ENCODE measurements around the gene SLC37A3.
A peak's percentile ranks its signal among the peaks of the same experiment; 100 is the strongest.

SLC37A3 gene

DNA sequence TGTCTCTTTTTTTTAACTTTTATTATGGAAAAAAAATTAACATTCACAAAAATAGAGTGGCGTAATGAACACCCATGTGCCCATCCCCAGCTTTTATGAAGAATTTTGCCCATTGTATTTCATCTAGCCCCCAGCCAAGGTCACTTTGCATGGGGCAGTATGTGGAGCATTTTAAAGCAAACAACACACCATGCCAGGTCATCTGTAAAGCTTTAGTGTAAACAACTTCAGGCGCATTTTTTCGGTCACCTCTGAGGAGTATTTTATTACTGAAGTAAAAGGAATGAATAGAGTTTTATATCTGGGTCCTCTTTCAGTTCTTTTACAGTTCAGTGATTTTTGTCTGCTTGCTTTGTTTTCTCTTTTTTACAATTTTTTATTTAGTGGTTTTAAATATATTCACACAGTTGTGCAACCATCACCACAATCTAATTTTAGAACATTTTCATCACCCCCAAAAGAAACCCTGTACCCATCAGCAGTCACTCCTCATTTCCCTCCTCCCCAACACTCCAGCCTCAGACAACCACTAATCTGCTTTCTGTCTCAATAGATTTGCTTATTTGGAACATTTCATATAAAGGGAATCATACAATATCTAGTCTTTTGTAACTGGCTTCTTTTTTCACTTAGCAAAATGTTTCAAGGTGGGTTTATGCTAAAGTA lies 87.9 kb downstream of the SLC37A3 start:
- peak in 1 of 2 experiments; percentile 92 for DNase-seq (ENCODE audit: low read depth in 1 of 2, low spot score in 1 of 2)
- peak; percentile 78; the same call in 1 of the 2 replicates for TF ChIP-seq JUND (IDR thresholded peaks at IDR 0.05; ENCODE audit: low read depth)
- in situ Hi-C loops (cut with HindIII; ENCODE audit: low pct_unique_long_range_greater_than_20kb, low sequenced_read_pairs), result no loop called here

DNA sequence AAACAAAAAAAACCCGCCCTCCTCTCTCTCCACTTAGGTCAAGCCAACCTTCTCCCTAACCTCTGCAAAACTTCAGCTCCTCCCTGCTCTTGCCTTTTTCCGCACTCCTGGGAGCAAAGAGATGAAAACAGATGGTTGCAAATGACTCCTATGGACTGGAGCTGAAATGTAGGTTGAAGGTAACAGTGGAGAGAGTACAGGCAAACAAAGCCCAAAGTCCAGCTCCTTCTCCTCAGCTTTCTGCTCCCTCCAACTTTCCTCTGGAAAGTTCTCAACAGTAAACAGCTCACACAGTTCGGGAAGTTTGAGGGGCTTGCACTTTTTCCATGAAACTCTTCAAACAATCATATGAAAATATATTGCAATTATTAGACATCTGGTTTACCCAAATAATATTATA lies 90.3 kb downstream of the SLC37A3 start:
- in situ Hi-C loops (cut with HindIII; ENCODE audit: low pct_unique_long_range_greater_than_20kb, low sequenced_read_pairs), result no loop called here
- no peak for TF ChIP-seq JUND (IDR thresholded peaks at IDR 0.05; ENCODE audit: low read depth)
- peak in 1 of 2 experiments; percentile 34 for DNase-seq (ENCODE audit: low read depth in 1 of 2, low spot score in 1 of 2)

DNA sequence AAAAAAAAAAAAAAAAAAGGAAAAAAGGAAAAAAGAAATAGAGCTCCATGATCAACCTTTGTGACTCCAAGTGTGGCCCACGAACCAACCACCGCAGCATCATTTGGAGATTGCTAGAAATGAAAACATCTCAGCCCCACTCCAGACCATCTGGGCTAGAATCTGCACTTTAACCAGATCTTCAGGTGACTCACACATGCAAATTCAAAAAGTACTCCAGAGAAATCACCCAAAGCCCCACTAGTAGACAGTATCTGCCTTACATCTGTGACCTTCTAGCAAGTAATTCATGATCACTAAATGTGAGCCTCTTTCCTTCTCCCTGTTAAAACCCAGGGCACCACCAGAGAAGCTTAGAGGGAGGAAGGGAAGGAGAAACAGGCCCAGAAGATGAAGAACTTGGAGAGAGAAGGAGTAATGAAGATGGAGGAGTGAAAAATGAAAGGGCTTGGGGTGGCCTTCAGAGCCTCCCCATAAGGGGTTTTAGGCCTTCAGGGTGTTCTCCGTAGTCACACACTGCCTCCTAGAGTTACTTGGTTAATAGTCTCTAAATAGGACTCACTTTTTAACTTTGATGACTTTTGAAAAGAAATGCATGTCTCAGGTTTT lies 94.0 kb downstream of the SLC37A3 start:
- peak in 1 of 2 experiments; percentile 47 for DNase-seq (ENCODE audit: low read depth in 1 of 2, low spot score in 1 of 2)
- TF ChIP-seq JUND (IDR thresholded peaks at IDR 0.05; ENCODE audit: low read depth), result no peak
- in situ Hi-C loops (cut with HindIII; ENCODE audit: low pct_unique_long_range_greater_than_20kb, low sequenced_read_pairs), result no loop called here

DNA sequence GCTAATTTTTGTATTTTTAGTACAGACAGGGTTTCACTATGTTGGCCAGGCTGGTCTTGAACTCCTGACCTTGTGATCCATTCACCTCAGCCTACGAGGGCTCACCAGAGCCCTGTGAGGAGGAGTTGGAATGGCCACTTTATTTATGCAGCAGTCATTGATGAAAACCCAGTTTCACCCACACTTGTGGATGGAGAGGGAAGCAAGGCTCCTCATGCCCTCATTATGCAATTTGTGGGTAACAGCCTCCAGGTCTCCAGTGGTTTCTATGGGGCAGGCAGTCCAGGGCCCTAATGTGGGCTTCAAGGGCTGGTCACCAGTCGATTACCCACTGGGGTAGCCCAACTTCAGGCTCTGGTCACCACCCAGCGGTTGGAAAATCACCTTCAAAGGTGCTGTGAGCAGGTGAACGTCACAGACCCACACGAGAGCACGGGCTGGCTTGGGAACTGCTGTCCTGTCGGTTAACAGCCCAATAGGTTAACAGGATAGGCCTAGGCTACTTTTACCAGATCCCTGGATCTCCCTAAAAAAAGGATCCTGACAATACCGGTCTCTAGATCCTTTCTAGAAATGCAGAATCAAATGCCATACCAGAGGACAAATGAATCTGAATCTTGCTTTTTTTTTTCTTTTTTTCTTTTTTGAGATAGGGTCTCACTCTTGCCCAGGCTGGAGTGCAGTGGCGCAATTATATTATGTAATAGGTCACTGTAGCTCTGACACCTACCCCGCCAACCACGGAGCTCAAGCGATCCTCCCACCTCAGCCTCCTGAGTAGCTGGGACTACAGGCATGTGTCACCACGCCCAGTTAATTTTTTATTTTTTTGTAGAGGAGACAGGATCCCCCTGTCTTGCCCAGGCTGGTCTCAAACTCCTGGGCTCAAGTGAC lies 97.8 kb downstream of the SLC37A3 start:
- TF ChIP-seq JUND (IDR thresholded peaks at IDR 0.05; ENCODE audit: low read depth), result no peak
- in situ Hi-C loops (cut with HindIII; ENCODE audit: low pct_unique_long_range_greater_than_20kb, low sequenced_read_pairs), result no loop called here
- no peak for DNase-seq (ENCODE audit: low read depth in 1 of 2, low spot score in 1 of 2)

DNA sequence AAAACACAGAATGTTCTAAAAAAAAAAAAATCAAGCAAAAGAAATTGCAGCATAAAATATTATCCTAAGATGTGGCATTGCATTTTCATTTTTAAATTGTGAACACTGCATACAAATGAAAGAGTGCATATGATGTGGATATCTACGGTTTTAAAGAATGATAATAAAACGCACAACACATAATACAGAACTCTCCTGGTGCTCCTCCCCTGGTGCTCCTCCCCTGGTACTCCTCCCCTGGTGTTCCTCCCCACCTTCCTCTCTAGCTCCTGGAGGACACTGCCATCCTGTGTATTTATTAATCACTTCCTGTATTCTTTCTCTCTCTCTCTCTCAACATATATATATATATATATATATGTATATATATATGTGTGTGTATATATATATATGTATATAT lies 100.1 kb downstream of the SLC37A3 start:
- in situ Hi-C loops (cut with HindIII; ENCODE audit: low pct_unique_long_range_greater_than_20kb, low sequenced_read_pairs), result no loop called here
- no peak for TF ChIP-seq JUND (IDR thresholded peaks at IDR 0.05; ENCODE audit: low read depth)
- no peak for DNase-seq (ENCODE audit: low read depth in 1 of 2, low spot score in 1 of 2)

DNA sequence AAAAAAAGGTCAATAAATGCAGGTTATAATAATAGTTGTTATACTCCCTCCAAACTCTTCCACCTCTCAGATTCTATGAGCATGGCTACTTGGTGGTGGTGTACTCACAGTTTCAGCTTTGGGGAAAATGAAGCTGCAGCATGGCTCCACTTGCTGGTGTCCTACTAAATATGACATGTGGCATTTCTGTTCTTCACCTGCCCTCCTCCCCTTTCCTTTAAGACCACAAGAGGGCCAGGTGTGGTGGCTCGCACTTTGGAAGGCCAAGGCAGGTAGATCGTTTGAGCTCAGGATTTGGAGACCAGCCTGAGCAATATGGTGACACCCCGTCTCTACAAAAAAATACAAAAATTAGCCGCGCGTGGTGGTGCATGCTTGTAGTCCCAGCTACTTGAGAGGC lies 101.1 kb downstream of the SLC37A3 start:
- TF ChIP-seq JUND (IDR thresholded peaks at IDR 0.05; ENCODE audit: low read depth), result no peak
- in situ Hi-C loops (cut with HindIII; ENCODE audit: low pct_unique_long_range_greater_than_20kb, low sequenced_read_pairs), result no loop called here
- peak in 1 of 2 experiments; percentile 58 for DNase-seq (ENCODE audit: low read depth in 1 of 2, low spot score in 1 of 2)

DNA sequence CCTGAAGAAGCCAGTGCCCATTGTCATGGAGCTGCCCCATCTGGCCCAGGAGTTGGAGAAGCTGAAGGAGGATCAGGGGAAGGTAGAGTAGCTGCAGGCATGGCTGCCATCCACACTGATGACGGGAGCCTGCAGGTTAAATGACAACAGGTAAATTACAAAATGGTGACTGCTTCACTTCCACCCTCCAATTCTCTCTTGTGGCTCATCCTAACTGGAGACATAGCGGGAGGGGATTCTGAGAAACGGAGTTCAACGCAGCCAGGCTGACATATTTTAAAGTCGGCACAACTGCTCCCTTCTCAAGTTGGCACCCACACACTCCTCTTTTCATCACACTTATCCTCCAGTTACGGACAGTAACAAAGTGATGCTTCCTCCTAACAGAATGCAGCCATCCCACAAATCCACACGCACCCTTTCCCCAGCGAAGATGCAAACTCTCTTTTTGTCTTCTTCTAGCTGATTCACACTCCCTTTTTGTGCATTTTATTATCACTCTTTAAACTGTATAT lies 103.0 kb downstream of the SLC37A3 start:
- DNase-seq (ENCODE audit: low read depth in 1 of 2, low spot score in 1 of 2), result no peak
- TF ChIP-seq JUND (IDR thresholded peaks at IDR 0.05; ENCODE audit: low read depth), result no peak
- in situ Hi-C loops (cut with HindIII; ENCODE audit: low pct_unique_long_range_greater_than_20kb, low sequenced_read_pairs), result no loop called here

DNA sequence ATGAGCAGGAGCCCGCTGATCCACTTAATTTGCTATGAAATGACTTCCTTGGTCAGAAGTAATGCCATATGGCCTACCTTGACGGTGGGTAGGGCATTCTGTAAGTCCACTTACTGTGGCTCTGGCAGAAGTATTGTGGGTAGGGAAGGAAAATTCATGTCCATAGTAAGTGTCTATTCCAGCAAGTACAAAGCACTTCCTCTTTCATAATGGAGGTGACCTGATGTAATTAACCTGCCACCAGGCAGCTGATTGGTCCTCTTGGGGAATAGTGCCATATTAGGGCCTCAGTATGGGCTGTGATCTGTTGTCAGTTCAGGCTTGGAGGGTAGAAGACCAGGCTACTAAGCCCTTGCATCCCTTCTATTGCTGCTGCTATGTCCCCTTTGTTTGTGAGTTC lies 103.9 kb downstream of the SLC37A3 start:
- no peak for DNase-seq (ENCODE audit: low read depth in 1 of 2, low spot score in 1 of 2)
- TF ChIP-seq JUND (IDR thresholded peaks at IDR 0.05; ENCODE audit: low read depth), result no peak
- in situ Hi-C loops (cut with HindIII; ENCODE audit: low pct_unique_long_range_greater_than_20kb, low sequenced_read_pairs), result no loop called here

DNA sequence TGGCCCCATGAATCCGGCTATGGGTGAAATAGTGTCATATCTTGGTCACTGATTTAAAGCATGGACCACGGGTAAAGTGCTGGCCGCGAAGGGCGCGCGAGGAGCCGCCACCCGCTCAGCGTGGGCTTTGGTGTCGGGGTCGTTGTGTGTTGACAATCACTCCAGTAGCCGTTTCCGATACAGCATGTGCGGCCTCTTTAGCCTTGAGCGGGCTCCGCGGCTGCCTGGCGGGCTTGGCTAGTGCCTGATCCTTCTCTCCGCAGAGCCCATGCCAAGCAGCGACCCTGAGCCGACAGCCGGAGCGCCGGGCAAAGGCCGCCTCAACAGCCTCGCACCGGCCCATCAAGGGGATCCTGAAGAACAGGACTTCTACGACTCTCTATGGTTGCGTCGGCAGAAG lies 105.9 kb downstream of the SLC37A3 start:
- DNase-seq (ENCODE audit: low read depth in 1 of 2, low spot score in 1 of 2), result no peak
- TF ChIP-seq JUND (IDR thresholded peaks at IDR 0.05; ENCODE audit: low read depth), result no peak
- in situ Hi-C loops (cut with HindIII; ENCODE audit: low pct_unique_long_range_greater_than_20kb, low sequenced_read_pairs), result no loop called here

DNA sequence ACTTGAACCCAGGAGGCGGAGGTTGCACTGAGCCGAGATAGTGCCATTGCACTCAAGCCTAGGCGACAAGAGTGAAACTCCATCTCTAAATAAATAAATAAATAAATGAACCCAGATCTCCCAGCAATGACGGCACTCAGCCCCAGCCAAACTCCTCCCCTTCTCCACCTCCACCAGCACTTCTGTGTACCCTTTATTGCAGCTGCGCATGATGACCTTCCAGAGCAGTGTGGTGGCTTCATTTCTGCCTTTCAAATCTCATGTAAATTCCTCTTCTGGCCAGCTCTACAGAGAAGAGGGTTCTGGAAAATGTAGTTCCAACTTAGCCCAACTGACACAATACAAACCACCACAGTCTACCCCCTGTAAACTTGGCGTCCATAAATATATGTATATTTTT lies 108.5 kb downstream of the SLC37A3 start:
- DNase-seq (ENCODE audit: low read depth in 1 of 2, low spot score in 1 of 2), result no peak
- in situ Hi-C loops (cut with HindIII; ENCODE audit: low pct_unique_long_range_greater_than_20kb, low sequenced_read_pairs), result no loop called here
- TF ChIP-seq JUND (IDR thresholded peaks at IDR 0.05; ENCODE audit: low read depth), result no peak

DNA sequence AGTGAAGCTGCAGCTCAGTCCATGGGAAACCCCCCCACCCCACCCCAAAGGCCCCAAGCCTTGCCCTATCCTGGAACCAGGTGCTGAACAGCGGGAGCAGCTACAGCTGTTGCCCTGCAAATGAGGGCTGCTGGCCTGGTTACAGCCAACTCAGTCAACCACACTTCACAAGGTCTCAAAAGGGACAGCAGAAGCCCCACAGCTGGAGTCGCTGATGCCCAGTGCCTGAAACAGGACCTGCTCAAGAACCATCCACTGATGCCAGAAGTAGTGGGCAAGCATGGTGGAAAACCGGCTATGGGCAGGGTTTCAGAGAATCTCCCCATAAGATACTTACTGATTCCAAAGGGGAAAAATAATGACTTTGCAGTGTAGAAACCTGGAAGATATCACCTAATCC lies 110.3 kb downstream of the SLC37A3 start:
- no peak for DNase-seq (ENCODE audit: low read depth in 1 of 2, low spot score in 1 of 2)
- no peak for TF ChIP-seq JUND (IDR thresholded peaks at IDR 0.05; ENCODE audit: low read depth)
- in situ Hi-C loops (cut with HindIII; ENCODE audit: low pct_unique_long_range_greater_than_20kb, low sequenced_read_pairs), result no loop called here

DNA sequence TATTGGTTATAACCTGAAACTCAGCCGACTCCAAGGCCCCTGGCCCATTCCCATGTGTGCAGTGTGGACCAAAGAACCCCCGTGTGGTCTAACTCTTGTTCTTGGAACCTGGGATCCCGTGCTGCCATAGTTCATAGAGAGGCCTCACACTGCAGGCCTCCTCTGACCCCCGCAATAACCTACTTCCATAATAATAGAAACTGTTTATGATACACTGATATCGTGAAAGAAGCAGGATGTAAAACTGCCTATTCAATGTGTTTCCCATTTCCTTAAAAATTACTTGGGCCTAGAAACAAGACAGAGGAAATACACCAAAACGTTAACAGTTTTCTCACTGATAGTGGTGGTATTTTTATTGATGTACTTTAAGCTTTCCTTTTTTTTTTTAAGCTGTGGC lies 112.4 kb downstream of the SLC37A3 start:
- TF ChIP-seq JUND (IDR thresholded peaks at IDR 0.05; ENCODE audit: low read depth), result no peak
- in situ Hi-C loops (cut with HindIII; ENCODE audit: low pct_unique_long_range_greater_than_20kb, low sequenced_read_pairs), result no loop called here
- DNase-seq (ENCODE audit: low read depth in 1 of 2, low spot score in 1 of 2), result no peak

DNA sequence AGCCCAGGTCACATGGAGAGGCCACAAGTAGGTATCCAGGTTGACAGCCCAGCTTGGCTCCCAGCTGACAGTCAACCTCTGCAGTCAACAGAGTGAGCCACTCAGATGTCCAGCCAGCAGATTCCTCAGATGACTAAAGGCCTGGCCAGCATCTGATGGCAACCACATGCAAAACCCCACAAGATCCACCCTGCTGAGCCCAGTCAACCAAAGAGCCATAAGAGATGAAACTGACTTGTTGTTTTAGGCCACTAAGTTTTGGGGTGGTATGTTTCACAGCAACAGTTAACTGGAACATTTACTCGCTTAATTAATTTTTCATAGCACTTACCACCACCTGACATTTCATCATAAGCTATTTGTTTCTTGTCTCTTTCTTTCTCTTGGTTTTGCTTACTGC lies 114.3 kb downstream of the SLC37A3 start:
- no peak for DNase-seq (ENCODE audit: low read depth in 1 of 2, low spot score in 1 of 2)
- no peak for TF ChIP-seq JUND (IDR thresholded peaks at IDR 0.05; ENCODE audit: low read depth)
- in situ Hi-C loops (cut with HindIII; ENCODE audit: low pct_unique_long_range_greater_than_20kb, low sequenced_read_pairs), result no loop called here
